Occipital lobe (tissue), 2 donors: ENCODE data around the gene DOCK10. TPM values are rescaled to one million over a fixed set of nuclear protein-coding genes. Genes with fewer than 3 reads are reported as not detected.

Source experiments
- DNase-seq: peaks from one replicate; lab custom pipeline; 2025; lab: John Stamatoyannopoulos, UW
- total RNA-seq: library from RNA; depleted of rRNA; stranded (reverse); fragments of >200 nt; gene quantifications from one replicate; pipeline ENCODE4 v1.2.3, GENCODE V29; 2014

DOCK10 gene
- total RNA-seq, 1 donor from 2014 or later = 8.3 TPM

DNA sequence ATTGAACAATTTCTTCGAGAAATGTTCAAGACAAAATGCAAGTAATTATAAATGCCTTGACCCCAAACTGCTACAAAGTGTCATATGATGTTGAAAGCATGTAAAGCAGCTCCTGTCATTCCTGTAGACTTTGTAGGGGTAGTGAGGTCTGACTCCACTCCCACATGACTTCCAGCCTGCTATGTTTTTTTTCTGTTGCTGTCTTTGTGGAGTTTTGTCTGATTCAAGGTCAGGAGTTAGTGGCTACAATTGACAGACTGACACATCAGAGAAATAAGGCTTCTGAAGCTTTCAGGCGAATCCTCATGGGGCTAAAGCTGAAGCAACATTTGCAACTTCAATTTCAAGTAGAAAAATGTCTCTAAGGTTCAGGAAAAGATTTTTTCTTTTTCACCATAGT, 262.2 kb downstream of the DOCK10 start:
- no peak for DNase-seq

DNA sequence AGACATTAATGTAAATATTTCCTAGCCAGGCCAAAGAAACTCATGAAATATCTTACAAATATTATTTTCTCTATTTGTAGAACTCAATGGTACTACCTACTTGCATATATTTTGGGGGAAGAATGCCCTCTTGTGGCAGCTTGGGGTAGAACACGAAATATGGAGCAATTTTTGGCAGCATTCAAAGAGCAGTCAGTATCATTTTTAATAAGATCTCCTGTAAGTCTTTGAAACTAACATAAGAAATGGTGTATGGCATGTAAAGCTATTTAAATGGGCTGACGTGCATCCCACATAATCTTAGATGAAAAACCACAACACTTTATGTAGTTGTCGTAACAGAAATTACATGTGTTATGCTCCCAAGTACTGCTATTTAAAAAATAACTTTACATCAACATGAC, 263.8 kb downstream of the DOCK10 start:
- DNase-seq = peak; percentile 1

DNA sequence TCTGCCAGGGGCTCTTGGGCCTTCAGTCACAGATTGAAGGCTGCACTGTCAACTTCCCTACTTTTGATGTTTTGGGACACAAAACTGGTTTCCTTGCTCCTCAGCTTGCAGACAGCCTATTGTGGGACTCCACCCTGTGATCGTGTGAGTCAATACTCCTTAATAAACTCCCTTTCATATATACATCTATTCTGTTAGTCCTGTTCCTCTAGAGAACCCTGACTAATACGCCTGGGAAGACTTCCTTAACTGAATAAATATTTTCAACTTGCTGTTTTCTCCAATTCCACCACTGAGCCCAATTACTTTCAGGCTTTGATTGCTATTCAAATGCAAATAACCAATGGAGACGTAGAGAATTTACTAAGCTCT, 264.7 kb downstream of the DOCK10 start:
- no peak for DNase-seq

DNA sequence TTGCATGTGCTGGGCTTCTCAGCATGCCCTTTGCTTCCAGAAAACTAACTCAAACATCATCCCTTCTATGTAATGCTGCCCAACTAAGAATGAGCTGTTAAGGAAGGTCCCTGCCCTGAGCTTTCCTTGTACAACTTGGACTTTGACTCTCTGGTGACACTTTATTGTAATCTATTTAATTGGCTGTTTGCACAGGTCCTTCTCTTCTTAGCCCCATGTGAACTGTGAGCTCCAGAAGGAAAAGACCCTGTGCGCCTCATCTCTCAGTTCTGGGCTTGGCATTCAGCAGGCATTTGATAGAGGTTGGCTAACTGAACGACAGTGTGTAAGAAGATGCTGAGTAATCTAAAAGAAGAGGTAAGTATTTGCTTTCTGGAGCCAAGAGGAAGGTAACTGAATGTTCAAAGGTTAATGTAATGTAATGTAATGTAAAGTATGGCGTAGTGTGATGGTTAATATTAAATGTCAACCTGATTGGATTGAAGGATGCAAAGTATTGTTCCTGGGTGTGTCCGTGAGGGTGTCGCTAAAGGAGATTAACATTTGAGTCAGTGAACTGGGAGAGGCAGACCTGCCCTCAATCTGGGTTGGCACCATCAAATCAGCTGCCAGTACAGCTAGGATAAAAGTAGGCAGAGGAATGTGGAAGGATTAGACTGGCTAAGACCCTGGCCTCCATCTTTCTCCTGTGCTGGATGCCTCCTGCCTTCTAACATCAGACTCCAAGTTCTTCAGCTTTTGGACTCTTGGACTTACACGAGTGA, 265.3 kb downstream of the DOCK10 start:
- DNase-seq = no peak

DNA sequence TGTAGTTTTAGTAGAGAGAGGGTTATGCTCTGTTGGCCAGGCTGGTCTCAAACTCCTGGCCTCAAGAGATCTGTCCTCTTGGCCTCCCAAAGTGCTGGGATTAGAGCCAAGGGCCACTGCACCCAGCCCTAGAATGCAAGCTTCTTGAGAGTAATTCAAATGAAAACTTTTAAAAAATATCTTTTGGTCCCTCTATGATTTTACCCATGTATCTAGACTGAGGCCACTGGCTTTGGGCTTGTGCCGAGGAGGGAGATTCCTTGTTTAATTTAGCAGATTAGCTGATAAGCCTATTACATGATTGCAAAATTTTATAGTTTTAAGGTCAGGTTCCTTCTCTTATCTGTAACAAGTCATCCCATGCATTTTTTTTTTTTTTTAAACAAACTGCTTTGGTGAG, 266.6 kb downstream of the DOCK10 start:
- DNase-seq = no peak

DNA sequence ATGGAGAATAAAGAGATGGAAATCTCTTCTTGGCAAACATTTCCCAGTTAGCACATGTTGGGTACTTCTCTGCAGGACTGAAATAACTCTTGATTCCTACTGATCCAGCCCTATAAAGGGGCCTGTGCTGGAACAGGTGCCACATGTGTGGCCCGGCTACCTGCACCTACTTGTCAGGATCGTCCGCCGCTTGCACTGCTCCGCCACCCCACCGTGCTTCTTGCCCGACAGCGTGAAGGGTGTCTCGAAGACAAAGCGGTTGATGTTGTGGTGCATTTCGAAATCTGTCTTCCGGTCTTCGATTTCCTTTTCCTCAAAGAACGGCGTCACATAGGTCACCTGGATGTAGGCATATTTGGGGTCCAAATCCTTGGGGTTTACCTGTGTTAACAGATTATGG, 267.5 kb downstream of the DOCK10 start:
- DNase-seq = no peak

DNA sequence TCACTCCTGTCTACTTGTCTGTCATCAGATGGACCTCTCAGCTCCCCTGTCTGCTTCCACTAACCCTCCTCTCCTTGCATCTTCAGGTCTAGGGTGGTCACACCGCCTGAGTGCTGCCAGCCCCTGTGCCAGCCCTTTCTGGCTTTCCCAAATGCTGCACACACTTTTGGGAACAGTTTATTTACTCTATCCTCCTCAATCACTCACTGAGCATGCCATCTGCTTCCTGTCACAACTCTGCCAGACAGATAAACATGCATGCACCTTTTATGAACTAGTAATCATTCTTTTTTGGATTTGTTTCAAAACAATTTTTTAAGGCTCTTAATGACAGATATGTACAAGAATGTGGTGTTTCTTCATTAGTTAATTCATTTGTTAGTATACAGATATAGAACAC, 269.8 kb downstream of the DOCK10 start:
- DNase-seq = no peak

DNA sequence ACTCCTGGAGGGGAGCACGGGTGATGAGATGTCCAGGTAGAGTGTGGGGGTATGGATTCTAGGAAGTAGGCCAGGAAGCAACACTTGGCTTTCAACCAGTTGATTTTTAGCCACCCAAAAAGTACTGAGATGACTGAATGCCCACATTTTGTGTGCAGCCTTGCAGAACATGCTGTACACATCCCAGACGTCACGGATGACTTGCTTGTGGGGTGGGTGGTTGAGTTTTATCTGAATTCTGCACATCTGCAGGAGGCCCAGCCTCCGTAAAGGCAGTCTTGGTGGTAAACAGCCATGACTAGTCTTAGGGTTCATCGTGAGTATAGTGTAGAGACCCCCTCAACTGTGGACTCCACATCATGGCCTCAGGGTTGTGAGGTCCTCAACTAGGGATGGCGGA, 272.8 kb downstream of the DOCK10 start:
- DNase-seq = no peak

DNA sequence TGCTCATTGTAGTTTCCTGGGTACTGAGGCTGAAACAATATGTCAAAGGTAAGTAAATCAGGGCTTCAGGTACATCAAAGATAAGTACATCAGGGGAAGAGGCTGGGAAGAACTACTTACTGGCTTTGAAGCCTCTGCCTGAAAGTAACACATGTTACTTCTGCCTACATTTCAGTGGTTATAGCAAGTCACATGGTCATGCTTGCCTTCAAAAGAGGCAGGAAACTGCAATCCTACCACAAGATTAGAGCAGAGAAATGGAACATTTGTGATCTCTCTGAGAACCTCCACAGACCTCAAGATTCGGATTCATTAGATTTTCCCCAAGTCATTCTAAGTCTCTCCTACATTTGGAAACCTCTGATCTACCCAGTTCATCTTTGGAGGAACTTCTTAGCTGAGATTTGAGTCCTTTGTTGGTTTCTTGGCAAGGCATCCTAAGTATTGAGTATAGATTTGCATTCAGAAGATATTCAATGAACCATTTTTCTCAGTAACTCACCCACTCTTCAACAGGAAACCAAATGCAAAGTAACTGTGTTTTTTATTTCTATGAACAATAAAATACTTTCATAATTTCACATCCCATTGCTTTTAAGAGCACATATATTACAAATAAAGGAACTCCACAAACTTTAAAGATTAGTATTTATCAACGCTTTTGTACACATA, 277.6 kb downstream of the DOCK10 start:
- no peak for DNase-seq

DNA sequence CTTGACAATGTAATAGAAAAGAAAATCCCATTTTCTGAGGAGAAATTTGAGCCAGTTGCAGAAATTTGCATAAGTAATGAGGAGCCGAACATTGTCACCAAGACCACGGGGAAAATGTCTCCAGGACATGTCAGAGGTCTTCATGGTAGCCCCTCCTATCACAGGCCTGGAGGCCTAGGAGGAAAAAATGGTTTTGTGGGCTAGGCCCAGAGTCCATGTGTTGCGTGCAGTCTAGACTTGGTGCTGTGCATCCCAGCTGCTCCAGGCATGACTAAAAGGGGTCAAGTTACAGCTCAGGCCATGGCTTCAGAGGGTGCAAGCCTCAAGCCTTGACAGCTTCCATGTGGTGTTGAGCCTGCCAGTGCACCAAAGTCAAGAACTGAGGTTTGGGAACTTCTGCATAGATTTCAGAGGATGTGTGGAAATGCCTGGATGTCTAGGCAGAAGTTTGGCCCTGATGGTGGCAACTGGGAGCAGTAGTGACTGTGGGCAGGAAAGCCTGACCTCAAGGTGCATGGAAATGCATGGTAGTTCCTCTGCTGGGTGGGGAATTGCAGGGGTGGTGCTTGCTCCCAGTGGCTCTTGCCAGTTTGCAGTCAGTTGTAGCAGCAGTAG, 284.2 kb downstream of the DOCK10 start:
- no peak for DNase-seq

DNA sequence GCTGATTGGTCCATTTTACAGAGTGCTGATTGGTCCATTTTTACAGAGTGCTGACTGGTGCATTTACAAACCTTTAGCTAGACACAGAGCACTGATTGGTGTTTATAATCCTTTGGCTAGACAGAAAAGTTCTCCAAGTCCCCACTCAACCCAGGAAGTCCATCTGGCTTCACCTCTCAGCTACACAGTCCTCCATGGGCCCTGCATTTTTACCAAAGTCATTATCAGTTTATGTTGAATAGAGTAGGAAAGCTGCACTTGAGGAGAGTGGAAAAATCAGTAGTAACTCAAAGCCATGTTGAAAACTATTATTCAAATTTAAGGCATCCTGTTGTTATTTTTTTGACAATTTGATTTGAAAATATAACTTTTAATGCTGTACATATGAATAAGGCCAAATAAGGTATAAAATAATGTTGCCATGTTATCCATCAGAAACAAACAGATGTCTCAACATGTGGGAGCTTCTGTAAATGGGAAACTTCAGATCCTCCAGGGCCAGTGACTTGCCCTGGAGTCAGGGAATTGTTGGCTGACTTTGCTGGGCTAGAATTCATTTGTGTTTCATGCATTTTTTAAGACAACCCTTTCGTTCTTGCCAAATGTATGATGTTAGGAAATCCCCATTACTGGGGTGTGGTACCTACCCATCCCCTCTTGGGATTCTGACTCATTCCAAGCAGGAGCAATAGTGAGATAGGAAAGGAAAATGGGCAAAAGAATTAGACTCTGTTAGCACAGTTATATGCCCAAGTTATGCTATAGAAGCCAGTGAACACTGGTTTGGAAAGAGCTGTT, 288.3 kb downstream of the DOCK10 start:
- DNase-seq = no peak

DNA sequence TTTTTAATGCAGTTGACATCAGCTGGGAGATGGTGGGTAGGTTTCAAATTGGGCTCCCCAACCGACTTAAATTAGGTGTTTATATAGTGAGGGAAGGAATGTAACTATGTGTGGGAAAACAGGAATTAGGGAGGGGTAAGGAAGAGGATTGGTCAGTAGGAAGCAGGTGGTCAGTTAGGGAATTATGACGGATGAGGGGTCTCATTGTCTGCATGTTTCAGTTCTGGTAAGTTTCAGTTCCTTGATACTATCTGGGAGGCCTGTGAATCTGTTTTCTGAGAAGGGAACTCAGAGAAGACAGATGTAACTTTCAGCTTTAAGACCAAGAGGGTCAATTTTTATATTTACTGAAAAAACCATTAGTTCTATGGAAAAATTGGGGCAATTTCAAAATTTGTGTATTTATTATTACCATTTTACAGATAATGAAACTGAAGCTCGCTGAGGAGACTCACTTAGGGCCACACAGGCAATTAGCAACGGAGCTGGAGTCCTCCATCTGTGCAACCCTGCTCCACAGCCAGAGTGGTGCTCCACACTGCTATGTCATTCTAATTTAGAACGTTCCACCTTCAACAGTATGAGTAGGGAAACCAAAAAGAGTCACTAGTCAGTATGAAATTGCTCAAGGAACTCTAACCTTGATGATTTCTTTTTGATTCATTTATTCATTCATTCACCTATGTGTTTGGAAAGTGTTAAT, 290.1 kb downstream of the DOCK10 start:
- DNase-seq = no peak

DNA sequence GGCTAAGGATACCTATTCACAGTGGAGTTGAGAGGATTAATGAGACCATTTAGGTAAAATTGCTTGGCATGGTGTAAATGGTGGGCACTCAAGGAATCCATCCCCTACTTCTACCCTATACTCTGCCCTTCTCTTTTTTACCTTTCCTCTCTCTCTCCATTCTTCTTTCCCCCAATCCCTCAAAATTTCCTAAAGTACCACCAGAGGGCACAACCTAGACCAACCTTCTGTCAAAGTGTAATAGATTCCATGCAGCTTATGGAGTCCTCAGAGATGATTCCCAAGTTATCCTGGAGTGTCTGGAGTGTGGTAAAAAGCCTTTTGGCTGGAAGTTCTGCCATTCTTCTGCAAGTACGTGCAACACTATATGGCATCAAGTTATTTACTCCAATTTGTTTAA, 293.1 kb downstream of the DOCK10 start:
- no peak for DNase-seq

DNA sequence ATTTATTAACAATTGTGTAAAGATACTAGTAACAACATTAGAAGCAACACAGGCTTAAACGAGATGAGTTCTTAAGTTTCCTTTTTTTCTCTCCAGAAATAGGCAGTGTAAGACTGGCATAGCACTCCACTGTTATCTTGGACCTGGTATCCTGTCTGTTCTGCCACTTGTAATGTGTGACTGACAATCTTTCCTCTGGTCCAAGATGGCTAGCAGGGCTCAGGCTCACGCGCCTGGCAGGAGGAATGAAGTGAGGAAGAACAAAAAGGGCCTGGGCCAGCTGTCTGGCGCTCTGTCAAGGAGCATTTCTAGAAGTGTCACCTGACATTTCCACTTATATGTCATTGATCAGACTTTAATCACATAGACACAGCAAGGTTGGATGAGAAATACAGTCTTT, 294.5 kb downstream of the DOCK10 start:
- no peak for DNase-seq

DNA sequence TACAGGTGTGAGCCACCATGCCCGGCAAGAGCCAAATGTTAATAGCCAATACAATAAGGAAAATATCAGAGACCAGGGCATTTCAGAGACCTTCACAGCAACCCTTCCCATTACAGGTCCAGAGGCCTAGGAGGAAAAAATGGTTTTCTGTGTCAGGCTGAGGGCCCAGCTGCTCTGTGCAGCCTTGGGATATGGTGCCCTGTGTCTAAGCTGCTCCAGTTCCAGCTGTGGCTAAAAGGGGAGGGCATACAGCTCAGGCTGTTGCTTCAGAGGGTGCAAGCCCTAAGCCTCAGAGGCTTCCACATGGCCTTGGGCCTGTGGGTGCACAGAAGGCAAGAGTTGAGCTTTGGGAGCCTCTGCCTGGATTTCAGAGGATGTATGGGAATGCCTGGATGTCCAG, 306.0 kb downstream of the DOCK10 start:
- no peak for DNase-seq

DNA sequence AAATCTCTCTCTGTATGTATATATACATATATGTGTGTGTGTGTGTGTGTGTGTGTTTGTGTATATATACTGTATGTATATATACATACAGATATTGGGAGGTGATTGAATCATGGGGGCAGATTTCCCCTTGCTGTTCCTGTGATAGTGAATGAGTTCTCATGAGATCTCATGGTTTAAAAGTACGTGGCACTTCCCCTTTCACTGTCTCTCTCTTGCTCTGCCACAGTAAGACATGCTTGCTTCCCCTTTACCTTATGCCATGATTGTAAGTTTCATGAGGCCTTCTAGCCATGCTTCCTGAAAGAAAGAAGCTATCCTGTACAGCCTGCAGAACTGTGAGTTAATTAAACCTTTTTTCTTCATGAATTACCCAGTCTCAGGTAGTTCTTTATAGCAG, 307.3 kb downstream of the DOCK10 start:
- DNase-seq = no peak

DNA sequence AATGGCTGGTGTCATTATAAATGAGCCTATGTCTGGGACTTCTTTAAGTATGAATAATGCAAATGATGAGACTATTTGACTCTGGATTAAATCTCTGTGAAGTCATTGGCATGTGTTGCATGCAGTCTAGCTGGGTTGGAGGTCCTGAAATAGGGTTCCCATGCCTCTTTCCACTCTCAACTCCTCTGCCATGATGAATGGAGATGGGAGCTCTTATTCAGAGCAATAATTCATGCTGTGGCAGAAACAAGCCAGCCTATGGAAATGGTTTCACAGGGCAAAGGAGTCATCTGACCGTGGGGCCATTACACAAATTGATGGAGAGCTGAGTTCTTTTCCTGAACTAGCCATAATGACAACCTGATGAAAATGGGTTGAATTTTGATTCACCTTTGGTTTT, 310.6 kb downstream of the DOCK10 start:
- DNase-seq = no peak

DNA sequence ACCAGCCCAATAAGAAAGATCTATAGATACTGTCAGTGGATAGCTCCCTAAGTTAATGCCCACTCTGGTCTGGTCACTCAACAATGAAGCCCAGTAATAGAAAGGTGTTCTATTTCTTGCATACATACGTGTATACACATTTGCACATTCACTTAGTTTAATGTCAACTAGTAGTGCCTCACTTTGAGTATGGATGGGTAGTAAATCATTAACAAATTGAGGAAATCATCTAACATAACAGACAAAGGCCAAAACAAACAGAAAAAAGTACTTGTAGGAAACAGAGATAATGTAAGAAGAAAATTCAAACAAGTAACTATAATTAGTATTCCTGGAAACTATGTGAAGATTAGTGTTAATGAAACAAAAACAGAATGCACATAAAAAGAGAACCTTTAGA, 312.8 kb downstream of the DOCK10 start:
- DNase-seq = no peak

DNA sequence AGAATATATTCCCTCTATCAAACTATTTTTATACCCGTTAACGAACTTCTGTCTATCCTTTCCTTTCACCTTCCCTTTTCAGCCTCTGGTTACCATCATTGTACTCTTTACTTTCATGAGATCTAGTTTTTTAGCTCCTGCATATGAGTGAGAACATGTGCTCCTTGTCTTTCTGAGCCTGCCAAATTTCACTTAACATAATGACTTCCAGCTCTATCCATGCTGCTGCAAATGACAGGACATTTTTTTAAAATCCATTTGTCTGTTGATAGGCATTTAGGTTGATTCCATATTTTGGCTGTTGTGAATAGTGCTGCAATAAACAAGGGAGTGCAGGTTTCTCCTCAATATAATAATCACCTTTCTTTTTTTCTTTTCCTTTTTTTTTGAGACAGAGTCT, 317.9 kb downstream of the DOCK10 start:
- no peak for DNase-seq

DNA sequence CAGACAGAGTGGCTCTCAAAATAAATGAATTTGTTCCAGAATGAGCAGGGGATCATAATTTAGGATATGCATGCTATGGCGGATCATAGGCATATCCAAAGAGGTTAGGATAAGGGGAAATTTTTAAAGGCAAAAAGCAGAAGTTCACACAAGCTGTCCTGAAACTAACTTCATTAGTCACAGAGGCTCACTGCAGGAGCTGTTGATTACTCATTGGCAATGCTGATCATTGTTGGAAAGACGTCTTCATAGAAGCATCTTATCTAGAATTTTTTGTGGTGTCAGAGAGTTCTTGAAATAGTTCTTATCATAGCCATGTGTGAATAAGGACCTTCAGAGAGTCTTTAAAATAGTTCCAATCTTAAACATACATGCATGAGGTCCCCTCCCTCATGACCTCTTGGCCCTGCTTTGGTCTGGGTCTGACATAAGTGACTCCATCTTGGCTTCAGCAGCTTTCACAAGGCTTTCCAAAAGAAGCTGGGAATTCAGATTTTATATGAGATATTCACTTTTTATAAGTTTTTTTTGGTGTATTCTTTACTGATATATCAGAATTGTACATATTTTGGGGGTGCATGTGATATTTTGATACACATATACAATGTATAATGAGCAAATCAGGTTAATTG, 318.6 kb downstream of the DOCK10 start:
- no peak for DNase-seq

DNA sequence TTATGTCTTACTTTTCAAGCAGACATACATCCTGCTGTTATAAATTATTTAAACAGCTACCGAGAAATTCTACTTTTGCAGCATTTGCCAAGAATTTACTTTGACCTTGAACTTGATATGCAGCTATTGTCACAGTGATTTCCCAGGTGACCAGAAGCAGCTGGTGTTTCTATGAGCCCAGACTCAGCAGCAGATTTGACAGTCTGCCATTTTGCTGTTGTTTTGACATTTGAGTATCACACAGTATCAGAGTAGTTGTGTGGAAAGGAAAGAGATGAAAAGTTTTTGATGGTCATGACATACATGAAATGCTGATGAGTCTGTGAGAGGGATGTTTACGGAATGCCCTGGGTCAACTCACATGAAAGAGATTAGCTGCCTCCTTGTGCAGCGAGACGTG, 319.5 kb downstream of the DOCK10 start:
- no peak for DNase-seq
